Esophagus muscularis mucosa (tissue), 4 donors: ENCODE measurements around the gene SLTM. TPM values are rescaled to one million over a fixed set of nuclear protein-coding genes. Genes with fewer than 3 reads are reported as not detected.

ENCODE experiments used
- DNase-seq: peaks from one replicate; pipeline ENCODE4 v3.0.0-alpha.2; 2017; ENCODE audit errors: extremely low spot score
- H3K27ac ChIP-seq, 4 donors: fragments of 200-600 bp; sonication (generic); replicated peaks in 1 of 4; 1 replicate in 3 of 4; 2 replicates in 1 of 4; pipeline ENCODE4 v1.5.1; 2016 to 2019; ENCODE audit warnings: mild to moderate bottlenecking in 1 of 4
- H3K27me3 ChIP-seq, 4 donors: fragments of 200-600 bp; sonication (generic); one replicate each; pipeline versions ENCODE4 v1.5.1 to v1.6.0; 2016 to 2019
- H3K36me3 ChIP-seq, 4 donors: fragments of 200-600 bp; sonication (generic); one replicate each; pipeline ENCODE4 v1.5.1; 2016 to 2019
- H3K4me1 ChIP-seq, 4 donors: fragments of 200-600 bp; sonication (generic); one replicate each; pipeline ENCODE4 v1.5.1; 2016 to 2019
- H3K4me3 ChIP-seq, 4 donors: fragments of 200-600 bp; sonication (generic); 1 replicate in 2 of 4; 2 replicates in 2 of 4; pipeline ENCODE4 v1.5.1; 2016 to 2019; ENCODE audit warnings: mild to moderate bottlenecking in 4 of 4, moderate library complexity in 1 of 4
- H3K9me3 ChIP-seq, 4 donors: fragments of 200-600 bp; sonication (generic); 1 replicate in 3 of 4; 2 replicates in 1 of 4; pipeline ENCODE4 v1.5.1; 2016 to 2019
- CTCF ChIP-seq, 3 experiments: fragments of 200-600 bp in 2 of 3; fragments of 450-650 bp in 1 of 3; sonication (generic) in 2 of 3; IDR thresholded peaks; one replicate each; pipeline ENCODE4 v1.5.1; 2017 to 2019; ENCODE audit warnings: antibody characterized with exemption in 3 of 3, mild to moderate bottlenecking in 2 of 3, moderate library complexity in 1 of 3
- EP300 ChIP-seq: sonication (generic); formaldehyde crosslinking; IDR thresholded peaks from one replicate; pipeline ENCODE4 v1.6.1; 2017; ENCODE audit warnings: antibody characterized with exemption
- POLR2A ChIP-seq: fragments of 450-650 bp; IDR thresholded peaks from one replicate; pipeline ENCODE4 v1.6.1; 2017; ENCODE audit warnings: antibody characterized with exemption, moderate library complexity, mild to moderate bottlenecking, low read depth
- POLR2AphosphoS5 ChIP-seq, 2 donors: sonication (generic); formaldehyde crosslinking; IDR thresholded peaks; one replicate each; pipeline ENCODE4 v1.6.1; 2017; ENCODE audit warnings: antibody characterized with exemption in 2 of 2
- WGBS: methylation state at CpG from one replicate; pipeline ENCODE4 v1.1.5; 2018; 5-methylcytosine and 5-hydroxymethylcytosine counted together
- intact Hi-C: fragments of 100-400 bp; cut with DNase I; formaldehyde crosslinking; loops from one replicate; pipeline ENCODE4 v1.15.1; 2023
- total RNA-seq, 4 donors: library from RNA; depleted of rRNA; stranded (reverse); fragments of >200 nt; gene quantifications; one replicate each; pipeline versions ENCODE4 v1.1.0 to v1.2.1, GENCODE V29; 2016

The SLTM gene
- total RNA-seq, 4 donors from 2014 or later, result 69.1 to 88.5 (median 76.3) TPM

- Histone ChIP-seq H3K4me3 (no peak overlapping the region), H3K27ac (no peak overlapping the region), H3K27me3 (no peaks in the 10 kb centered on the region), H3K9me3 (no peaks in the 10 kb centered on the region), H3K36me3 (peaks cover 60 to 72% (median 64%) of the 10 kb centered on the region in 4 donors), H3K4me1 (no peaks in the 10 kb centered on the region)
- TF ChIP-seq POLR2A (no peak), EP300 (no peak), POLR2AphosphoS5 (IDR thresholded peaks at IDR 0.05) (no peak), CTCF (IDR thresholded peaks at IDR 0.05) (no peak)
- WGBS, result 97% methylated on average over 12 of the region's 12 CpGs
- DNase-seq, result no peak
- intact Hi-C loops, result no loop called here
These were observed 55.3 kb downstream of the SLTM start for GRCh38 chr15:58877999-58878825.

GRCh38 chr15:58876306-58877106, 57.0 kb downstream of the SLTM start:
- H3K36me3 ChIP-seq, result peaks cover 43 to 54% (median 48%) of the 10 kb centered on the region in 4 donors
- no peaks in the 10 kb centered on the region for H3K4me1 ChIP-seq
- intact Hi-C loops, result no loop called here
- WGBS, result 81% methylated on average over 7 of the region's 7 CpGs
- no peaks in the 10 kb centered on the region for H3K9me3 ChIP-seq
- H3K4me3 ChIP-seq, result no peak overlapping the region
- no peak for DNase-seq
- no peak for TF ChIP-seq EP300
- no peak for TF ChIP-seq CTCF (IDR thresholded peaks at IDR 0.05)
- TF ChIP-seq POLR2A, result no peak
- H3K27ac ChIP-seq, result no peak overlapping the region
- H3K27me3 ChIP-seq, result no peaks in the 10 kb centered on the region

GRCh38 chr15:58875343-58875742, 58.1 kb downstream of the SLTM start:
- H3K36me3 ChIP-seq, result peaks cover 31 to 43% (median 37%) of the 10 kb centered on the region in 4 donors
- H3K9me3 ChIP-seq, result no peaks in the 10 kb centered on the region
- no peaks in the 10 kb centered on the region for H3K4me1 ChIP-seq
- TF ChIP-seq POLR2AphosphoS5 (IDR thresholded peaks at IDR 0.05) (no peak), EP300 (no peak), CTCF (IDR thresholded peaks at IDR 0.05) (no peak), POLR2A (no peak)
- intact Hi-C loops, result no loop called here
- no peak overlapping the region for H3K27ac ChIP-seq
- no peaks in the 10 kb centered on the region for H3K27me3 ChIP-seq
- DNase-seq, result no peak
- no peak overlapping the region for H3K4me3 ChIP-seq

- H3K9me3 ChIP-seq, result no peaks in the 10 kb centered on the region
- H3K36me3 ChIP-seq, result peaks cover 11 to 22% (median 16%) of the 10 kb centered on the region in 4 donors
- 80% methylated on average over 1 of the region's 1 CpG for WGBS
- H3K27me3 ChIP-seq, result no peaks in the 10 kb centered on the region
- H3K4me3 ChIP-seq, result no peak overlapping the region
- no peak for DNase-seq
- TF ChIP-seq CTCF (IDR thresholded peaks at IDR 0.05) (no peak), POLR2AphosphoS5 (IDR thresholded peaks at IDR 0.05) (no peak)
- intact Hi-C loops, result no loop called here
- no peaks in the 10 kb centered on the region for H3K4me1 ChIP-seq
- no peak overlapping the region for H3K27ac ChIP-seq
These were observed 60.2 kb downstream of the SLTM start for GRCh38 chr15:58873267-58873666.
